CD4-positive, alpha-beta T cell treated with Interleukin-17A for 4 hours (primary cell): ENCODE data around the gene STARD10.
A peak's percentile ranks its signal among the peaks of the same experiment; 100 is the strongest.
"Not testable (repeated sequence)": the region's sequence is repeated elsewhere in the genome, so short reads cannot be mapped to it uniquely, and the experiment has no call there.

Experiments used
- DNase-seq: peaks from one replicate; pipeline ENCODE4 v3.0.0-alpha.2; 2020; ENCODE audit warnings: mixed read lengths

The STARD10 gene

GRCh38 chr11:72807021-72807693 lies 13.3 kb upstream of the STARD10 start:
- no peak for DNase-seq

- not testable (repeated sequence) for DNase-seq
Observed at GRCh38 chr11:72806378-72806777, 12.5 kb upstream of the STARD10 start.

GRCh38 chr11:72805216-72805615 lies 11.4 kb upstream of the STARD10 start:
- DNase-seq: no peak

GRCh38 chr11:72802822-72803221 lies 9.0 kb upstream of the STARD10 start:
- DNase-seq: no peak

- no peak for DNase-seq
Observed at GRCh38 chr11:72799441-72799840, 5.6 kb upstream of the STARD10 start.

GRCh38 chr11:72798361-72798760 lies 4.5 kb upstream of the STARD10 start:
- DNase-seq: no peak

- no peak for DNase-seq
Observed at GRCh38 chr11:72793076-72793424, 797 bp downstream of the STARD10 start.

- no peak for DNase-seq
Observed at GRCh38 chr11:72792437-72793021, 1.3 kb downstream of the STARD10 start.

- not testable (repeated sequence) for DNase-seq
Observed at GRCh38 chr11:72791228-72791627, 2.6 kb downstream of the STARD10 start.

- no peak for DNase-seq
Observed at GRCh38 chr11:72789493-72790131, 4.2 kb downstream of the STARD10 start.

GRCh38 chr11:72788241-72788640 lies 5.6 kb downstream of the STARD10 start:
- no peak for DNase-seq

- no peak for DNase-seq
Observed at GRCh38 chr11:72787216-72788104, 6.4 kb downstream of the STARD10 start.

- DNase-seq: no peak
Observed at GRCh38 chr11:72786305-72787215, 7.3 kb downstream of the STARD10 start.

GRCh38 chr11:72784662-72785061 lies 9.2 kb downstream of the STARD10 start:
- no peak for DNase-seq

- no peak for DNase-seq
Observed at GRCh38 chr11:72783144-72783905, 10.5 kb downstream of the STARD10 start.

- no peak for DNase-seq
Observed at GRCh38 chr11:72782081-72782920, 11.5 kb downstream of the STARD10 start.

GRCh38 chr11:72781313-72782080 lies 12.3 kb downstream of the STARD10 start:
- DNase-seq: peak; percentile 79

- DNase-seq: no peak
Observed at GRCh38 chr11:72781063-72781312, 12.9 kb downstream of the STARD10 start.

- no peak for DNase-seq
Observed at GRCh38 chr11:72780296-72781062, 13.4 kb downstream of the STARD10 start.
